ENCODE data around the gene NHSL1.

NHSL1 gene

DNA sequence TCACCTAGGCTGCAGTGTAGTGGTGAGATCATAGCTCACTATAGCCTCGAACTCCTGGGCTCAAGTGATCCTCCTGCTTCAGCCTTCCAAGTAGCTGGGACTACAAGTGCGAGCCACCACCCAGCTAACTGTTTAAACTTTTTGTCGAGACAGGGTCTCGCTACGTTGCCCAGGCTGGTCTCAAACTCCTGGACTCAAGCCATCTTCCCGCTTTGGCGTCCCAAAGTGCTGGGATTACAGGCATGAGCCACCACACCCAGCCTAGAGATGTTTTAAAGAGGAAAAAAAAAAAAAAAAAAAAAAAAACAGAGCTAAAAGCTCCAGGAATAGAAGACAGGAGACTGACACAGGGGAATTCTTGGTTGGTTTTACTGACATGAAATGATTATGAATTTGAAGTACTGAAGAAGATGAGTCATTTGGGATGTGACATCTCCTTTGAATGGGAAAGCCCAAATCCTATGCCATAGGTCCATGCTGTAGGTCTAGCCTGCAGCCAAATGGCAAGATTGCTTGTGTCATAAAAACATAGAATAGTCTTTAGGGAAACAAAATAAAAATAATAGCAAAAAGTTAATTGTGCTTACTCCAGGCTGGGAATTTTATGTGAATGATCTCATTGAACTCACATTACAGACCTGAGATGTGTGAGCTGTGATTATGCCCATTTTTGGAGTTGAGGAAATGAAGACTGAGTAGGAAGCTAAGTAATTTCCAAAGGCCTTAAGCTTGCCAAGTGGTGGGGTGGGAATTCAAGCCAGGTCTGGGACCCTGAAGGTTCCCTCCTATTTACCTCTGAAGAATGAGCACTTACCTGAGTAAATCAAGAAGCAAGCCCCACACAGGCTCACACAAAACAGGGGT lies 24.3 kb upstream of the NHSL1 start:
- DNase-seq (ENCODE audit: low spot score), result no peak

DNA sequence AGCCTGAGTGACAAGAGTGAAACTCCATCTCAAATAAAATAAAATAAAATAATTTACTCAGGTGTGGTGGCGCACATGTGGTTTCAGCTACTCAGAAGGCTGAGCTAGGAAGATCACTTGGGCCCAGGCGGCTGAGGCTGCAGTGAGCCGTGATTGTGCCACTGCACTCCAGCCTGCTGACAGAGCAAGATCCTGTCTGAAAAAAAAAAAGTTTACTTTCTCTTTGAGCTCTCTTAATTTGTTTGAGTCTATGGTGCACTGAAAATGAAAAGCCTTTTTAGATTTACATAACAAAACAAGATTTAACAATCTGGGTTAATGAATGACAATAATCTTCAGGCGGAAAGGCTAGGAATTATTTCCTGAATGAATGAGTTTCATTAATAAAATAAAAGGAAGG lies 23.3 kb upstream of the NHSL1 start:
- DNase-seq (ENCODE audit: low spot score), result no peak

DNA sequence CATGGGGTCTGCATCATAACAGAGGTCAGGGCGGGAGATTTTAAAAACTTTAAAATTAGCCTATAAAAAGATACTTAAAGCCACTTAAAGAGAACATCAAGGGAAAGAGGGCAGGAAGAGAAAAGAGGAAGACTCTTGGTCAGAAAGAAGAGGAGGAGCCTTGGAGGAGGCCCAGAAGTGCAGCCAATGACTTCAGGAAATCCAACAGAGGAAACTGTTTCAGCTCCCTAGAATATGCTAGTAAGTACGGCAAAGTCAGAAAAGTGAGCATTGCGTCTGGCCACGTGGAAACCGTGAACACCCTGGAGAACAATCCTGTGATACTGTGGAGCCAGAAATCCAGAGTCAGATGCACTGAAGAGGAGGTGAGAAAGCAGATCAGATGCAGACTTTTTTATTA lies 22.5 kb upstream of the NHSL1 start:
- DNase-seq (ENCODE audit: low spot score), result no peak

DNA sequence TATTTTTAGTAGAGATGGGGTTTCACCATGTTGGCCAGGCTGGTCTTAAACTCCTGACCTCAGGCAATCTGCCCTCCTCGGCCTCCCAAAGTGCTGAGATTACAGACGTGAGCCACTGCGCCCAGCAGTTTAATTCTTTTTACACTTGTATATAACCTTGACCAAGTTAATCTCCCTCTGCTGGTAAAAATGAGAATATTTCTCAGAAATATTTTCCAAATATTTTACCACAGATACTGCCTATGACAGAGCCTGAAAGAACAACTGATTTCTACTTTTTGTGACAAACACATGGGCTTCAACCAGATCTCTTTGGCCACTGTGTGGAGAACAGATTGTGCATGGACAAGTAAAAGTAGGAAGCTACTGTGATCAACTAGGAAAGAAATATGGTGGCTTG lies 21.2 kb upstream of the NHSL1 start:
- peak; percentile 8 for DNase-seq (ENCODE audit: low spot score)

DNA sequence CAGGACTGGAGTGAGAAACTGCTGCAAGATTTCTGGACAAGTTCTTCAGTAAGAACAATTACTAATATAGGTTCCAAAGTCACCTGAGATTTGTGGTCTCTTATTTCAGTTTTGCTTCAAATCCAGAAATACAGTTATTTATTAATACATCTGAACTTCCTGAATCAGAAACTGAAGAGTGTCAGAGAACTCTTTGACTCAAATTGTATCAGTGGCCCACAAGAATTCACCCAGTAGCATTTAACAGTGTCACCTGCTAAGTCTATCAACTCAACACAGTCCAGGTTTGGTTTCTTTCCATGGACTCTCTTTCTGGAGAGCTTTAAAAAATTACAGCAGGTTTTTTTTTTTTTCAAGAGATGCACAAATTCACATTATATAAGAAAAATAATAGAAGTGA lies 18.8 kb upstream of the NHSL1 start:
- no peak for DNase-seq (ENCODE audit: low spot score)

DNA sequence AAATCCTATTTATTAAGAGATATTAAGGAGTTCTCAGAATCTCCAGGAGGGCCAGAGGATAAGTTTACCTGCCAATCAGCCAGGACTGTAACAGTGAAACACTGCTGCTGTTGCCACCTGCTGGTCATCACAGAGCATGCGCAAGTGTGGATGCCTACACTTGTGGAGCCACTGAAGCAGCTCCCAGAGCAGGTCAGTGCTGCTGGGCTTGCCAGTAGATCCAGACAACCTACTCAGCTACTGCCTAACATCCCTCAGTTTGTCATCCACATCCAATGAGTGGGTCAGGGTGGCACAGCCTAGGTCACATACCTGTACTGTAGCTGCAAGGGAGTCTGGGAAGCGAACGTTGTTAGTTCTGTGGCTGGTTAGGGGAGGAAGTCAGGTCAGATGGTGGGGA lies 18.3 kb upstream of the NHSL1 start:
- DNase-seq (ENCODE audit: low spot score), result peak; percentile 65

DNA sequence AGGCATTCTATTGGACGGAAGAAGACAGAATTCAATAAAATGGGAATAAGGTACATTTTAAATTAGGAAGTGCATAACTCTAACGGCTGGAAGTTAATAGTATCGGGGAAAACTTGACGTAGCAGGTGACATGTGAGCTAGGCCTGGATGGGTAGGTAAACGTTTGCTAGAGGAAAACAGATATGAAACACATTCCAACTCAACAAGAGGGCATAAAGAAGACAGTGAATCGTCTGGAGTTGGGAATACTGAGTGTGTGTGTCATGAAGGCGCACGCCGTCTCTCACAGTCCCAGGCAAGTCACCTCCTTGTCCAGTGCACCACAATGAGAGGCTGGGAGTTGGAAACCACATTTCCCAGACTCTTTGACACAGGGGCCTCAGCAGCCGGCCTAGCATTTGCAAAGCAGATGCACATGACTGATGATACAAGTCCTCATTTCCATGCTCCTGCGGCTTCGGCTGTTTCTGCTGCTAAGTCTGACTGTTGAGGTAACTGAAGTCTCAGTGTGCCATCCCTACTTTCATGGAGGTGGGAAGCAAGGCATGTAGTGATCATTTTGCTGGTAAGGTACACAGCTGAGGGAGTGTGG lies 16.5 kb upstream of the NHSL1 start:
- DNase-seq (ENCODE audit: low spot score), result no peak

DNA sequence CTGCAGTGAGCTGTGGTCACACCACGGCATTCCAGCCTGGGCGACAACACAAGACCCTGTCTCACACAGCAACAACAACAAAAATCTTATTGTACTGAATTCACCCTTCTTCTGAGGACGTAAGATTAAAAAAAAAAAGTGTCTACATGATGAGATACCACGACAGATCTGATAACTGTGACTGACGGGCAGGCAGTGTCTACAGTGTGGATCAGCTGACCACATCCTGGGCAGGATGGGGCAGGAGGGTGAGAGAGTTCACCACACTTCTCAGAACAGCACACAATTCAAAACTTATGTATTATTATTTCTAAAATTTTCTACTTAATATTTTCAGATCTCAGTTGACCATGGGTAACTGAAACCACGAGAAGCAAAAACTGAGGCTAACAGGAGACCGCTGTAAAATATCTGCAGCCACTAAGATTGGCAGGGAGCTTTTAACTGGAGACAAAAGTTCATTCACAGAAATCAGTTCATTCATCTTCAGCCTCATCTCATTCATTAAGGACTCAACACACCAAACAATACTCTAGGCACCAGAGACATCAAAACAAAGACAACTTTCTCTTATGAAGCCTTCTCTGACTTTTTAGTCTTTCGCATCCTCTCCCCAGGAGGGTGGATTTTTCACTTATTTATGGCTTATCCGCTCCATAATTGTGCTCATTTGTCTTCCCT lies 15.7 kb upstream of the NHSL1 start:
- DNase-seq (ENCODE audit: low spot score), result peak; percentile 30

DNA sequence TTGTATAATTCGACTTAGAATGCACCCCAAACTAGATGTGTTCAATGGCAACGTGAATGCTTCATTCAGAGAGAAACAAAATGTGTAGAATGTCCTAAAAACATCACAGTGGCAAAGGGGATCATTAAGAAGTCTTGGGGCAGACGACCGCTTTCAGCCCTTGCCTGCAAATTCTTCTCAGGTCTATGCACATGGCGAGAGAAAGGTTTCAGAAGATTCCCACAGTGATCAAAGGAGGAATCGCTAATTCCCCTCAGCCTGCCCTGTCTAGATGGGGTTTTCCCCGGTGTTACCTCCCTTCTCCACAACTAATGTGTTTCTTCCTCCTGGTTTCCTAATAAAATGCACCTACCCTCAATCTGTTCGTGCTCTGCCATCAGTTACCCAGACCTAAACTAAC lies 13.3 kb upstream of the NHSL1 start:
- DNase-seq (ENCODE audit: low spot score), result no peak

DNA sequence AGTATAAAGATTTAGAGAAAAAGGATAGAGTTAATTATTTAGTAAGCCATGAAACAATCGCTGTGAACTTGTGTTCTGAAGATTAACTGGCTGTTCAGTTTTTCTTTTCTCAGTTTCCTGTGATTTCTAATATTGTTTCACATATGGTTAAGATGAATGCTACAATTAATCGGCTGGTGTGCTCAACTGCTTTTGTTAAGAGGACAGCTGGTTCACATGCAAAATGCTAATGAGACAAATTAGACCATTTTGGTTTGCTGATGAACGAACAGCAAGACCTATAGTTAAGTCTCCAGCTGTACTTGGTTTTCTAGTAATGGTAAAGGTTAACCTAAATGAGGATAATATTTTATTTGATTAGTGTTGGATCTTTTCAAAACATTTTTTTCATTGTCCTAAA lies 10.8 kb upstream of the NHSL1 start:
- no peak for DNase-seq (ENCODE audit: low spot score)

DNA sequence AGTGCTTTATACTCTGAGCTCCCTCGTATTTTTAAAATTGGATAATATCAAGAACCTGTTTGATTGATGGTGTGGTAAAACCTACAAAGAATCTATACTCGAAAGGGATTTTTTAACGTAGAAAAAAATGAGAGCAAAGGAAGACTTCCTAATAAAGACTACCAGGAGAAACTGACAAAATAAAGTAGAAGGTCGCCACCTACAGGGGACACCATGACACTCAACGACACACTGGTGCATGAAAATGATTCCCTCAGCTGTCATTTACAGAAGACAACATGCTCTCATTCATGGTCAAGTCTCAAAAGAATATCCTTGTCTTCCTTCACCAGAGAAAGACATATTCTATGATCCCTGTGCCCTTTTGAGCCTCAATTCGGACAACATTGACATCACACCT lies 10.1 kb upstream of the NHSL1 start:
- DNase-seq (ENCODE audit: low spot score), result peak; percentile 69

DNA sequence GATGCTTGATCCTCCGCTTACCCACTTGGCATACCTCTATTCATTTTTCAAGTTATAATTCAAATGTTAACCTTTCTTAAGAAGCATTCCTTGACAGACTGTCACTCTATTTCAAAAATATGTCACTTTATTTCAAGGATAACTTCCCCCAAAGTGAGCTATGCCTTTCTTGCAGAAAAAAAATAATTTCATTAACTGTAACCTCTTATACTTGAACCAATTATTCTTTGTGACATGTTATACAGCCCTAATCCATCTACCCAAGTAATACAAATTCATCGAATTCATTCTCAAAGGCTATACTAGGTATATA lies 9.3 kb upstream of the NHSL1 start:
- DNase-seq (ENCODE audit: low spot score), result no peak

DNA sequence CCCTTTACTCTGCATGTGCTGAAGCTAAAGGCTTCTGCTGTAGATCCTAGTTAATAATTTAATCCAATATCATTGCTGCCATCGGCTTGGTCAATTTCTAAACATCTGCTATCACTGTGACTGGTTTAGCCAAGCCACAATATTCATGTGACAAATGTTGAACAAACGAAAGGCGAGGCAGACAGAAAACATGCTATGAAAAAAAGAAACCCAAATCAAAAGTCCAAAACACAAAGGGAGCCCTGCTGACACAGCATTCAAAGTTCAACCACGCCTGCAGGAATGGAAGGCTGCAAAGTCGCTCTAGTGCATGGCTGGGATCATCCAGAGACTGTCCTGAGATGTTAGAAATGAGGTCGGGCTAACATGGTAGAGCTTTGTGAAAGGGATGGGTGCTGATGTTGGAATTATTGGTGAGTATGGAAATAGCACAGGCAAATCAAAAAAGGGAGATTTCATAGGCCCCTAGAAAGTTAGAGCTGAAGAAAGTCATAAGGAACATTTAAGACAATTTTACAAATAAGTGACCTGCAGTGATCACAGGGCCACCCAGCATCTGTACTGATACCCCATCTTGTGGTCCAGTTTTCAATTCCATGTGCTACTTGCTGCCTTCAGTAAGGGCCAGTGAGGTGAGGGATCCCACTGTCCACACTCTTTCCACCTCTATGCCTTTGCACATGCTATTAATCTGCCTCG lies 8.8 kb upstream of the NHSL1 start:
- no peak for DNase-seq (ENCODE audit: low spot score)

DNA sequence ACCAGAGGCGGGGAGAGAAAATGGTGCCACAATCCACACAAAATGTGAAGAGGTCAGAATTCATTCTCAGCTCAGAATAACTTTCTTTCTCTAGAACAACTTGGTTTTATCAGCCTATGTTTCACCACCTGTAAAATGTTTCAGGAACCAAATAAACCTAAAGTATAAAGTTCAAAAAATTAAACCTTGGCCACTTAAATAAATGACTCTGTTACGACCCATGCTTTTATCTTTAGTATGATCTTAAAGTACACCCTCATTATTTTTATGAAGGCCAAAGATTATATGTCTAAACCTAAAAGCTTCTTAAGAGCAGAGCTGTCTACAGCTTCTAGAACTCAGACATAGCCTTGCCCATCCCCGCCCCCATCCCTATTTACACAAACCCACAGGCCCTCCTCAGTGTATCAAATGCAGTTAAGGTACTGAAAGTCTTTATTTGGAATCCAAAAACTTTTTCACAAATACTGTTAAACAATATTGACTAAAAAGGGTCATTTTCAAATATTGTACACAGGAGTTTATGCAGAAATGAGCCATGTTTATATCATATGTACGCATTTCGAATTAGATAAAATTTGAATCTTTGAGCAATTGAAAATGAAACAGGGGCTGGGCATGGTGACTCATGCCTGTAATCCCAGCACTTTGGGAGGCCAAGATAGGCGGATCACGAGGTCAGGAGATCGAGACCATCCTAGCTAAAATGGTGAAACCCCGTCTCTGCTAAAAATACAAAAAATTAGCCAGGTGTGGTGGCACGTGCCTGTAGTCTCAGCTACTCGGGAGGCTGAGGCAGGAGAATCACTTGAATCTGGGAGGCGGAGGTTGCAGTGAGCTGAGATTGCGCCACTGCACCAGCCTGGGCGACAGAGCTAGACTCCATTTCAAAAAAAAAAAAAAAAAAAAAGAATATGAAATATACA lies 5.7 kb upstream of the NHSL1 start:
- DNase-seq (ENCODE audit: low spot score), result no peak

DNA sequence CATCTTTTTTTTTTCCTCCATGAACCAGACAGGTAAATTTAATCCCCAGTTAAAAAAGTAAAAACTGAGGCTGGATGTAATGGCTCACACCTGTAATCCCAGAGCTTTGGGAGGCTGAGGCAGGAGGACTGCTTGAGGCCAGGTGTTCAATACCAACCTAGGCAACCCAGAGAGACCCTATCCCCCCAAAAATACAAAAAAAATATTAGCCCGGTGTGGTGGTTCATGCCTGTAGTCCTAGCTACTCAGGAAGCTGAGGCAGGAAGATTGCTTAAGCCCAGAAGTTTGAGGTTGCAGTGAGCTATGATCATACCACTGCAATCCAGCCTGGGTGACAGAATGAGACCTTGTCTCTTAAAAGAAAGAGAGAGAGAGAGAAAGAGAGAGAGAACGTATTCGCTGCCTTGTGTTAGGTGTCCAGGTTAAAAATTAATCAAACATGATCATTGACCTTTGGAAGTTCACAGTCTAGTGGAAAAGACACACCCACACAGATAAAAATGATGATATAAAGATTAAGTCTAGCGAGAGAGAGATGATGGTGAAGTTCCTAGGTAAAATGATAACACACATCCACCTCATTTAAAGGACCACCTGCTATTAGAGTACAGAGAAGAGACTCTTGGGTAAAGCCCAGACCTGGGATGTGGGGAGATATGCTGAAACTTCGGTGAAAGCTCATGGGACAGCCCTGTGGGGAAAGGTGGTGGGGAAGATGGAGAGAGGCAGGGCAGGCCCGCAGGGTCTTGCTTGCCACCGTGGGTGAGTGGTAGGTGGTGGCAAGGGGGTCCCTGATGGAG lies 4.8 kb upstream of the NHSL1 start:
- DNase-seq (ENCODE audit: low spot score), result no peak

DNA sequence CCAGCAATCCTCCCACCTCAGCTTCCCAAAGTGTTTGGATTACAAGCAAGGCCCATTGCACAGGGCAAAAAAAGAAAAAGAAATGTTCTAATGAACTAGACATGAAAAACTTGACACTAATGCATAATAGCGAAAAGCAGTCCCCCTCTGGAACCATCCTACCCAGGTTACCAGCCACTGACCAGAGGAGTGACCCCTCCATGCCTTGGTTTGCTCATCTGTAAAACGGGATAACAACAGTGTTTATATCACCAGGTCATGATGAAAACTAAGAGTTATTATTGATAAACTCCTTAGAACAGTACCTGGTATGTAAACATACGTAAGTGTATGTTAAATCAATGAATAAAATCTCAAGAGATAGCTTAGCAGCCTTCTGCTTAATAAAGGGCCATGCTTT lies 3.3 kb upstream of the NHSL1 start:
- DNase-seq (ENCODE audit: low spot score), result no peak

DNA sequence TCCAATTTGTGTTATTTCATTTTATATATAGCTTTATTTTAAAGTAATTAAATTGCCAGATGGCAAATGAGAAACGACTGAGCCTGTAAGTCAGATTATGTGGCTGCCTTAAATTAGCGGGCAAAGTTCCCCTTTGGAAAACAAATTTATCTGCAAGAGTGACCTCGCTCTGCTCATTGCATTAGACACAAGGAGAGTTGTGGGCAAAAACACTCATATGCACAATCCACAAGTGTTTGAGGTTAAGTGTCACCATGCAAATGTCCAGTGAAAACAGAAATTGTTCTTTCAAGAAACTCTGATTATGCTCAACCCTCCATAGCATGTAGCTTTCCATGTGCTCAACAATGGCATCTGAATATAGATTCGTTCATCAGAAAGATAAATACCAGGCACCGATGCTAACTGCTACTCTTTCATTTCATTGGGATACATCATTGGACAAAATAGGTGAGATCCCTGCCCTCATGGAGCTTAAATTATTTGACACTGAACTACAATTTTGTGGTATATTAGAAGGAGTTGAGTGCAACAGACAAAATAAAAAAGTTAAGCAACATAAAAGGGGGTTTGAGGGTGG lies 1.7 kb upstream of the NHSL1 start:
- DNase-seq (ENCODE audit: low spot score), result no peak

DNA sequence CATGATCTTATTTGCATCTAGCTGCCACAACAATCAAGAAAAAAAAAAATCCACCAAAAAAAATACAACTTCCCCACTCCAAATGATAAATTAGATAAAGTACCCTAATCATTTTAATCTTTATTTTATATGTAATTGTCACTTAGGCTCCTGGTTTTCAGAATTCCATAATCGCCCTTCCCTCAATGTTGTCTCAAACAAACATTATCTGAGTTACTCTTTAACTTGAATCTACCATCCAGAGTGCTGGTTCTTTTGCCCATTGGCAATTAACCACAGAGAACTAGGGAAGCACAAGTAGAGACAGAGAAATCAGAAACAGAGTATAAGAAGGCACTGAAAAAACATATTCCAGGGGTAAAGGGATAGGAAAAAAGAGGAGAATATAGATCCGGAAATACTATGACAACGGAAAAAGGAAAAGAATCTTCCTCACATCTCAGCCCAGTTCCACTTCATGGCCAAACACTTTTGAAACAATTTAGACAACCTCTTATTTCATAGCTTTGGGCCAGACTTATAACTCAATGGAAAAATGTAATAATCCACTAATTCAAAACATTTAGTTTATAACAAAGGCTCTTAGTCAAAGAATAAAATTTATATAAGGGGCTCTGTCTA lies 861 bp upstream of the NHSL1 start:
- DNase-seq (ENCODE audit: low spot score), result no peak

DNA sequence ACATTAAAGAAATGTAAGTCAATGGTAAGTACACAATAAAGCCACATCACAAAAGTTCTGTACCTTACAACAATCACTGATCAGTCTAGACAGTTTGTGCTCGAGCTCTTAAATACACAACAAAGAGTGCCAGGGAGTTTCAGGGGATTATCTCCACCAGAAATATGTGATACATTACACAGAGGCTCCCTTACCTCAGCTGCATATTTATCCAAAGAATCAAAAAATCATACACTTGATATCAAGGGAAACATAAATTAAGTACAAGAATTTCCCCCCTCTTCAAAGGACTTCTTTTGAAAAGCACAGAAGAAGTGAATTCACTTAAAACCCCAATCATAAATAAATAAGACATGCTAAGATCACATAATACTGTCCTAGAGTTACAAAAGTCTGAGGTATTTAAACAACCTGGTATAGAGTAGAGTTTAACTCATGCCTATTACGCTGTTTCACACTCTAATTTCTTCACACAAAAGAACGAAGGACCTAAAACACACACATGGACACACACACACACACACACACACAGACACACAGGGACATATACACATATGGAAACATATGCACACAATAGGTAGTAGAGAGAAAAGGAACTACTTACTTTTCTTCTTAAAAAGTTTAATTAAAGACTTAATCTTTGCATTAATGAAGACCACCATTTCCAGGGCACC lies 528 bp downstream of the NHSL1 start:
- no peak for DNase-seq (ENCODE audit: low spot score)

DNA sequence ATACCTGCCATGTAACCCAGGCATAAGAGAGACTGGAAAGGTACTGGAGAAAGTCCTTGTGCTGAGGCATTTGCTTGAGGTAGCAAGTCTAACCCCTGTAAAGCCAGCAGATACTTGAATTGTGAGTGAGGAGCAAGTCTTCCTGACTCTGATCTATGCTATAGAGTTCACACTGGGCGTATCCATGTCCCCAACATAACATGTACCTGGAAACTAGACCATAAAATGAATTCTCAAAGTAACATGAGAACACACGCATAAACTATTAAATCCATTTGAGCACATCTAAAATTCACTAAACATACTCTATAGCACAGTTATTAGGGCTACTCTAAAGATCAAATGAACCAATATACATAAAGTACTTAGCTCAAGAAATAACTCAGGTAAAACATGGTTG lies 2.0 kb downstream of the NHSL1 start:
- DNase-seq (ENCODE audit: low spot score), result no peak

Data from CD4-positive, alpha-beta T cell treated with Interleukin-15 for 4 hours (primary cell).